SK-N-SH treated with all-trans-retinoic acid at 6 μM for 48 hours (cell line): ENCODE results near the gene CNTNAP2.

Source experiments
- ATAC-seq: fragments of 200-7000 bp; cut with Tn5 transposase; 3 replicates; pipeline ENCODE4 v1.9.1; 2020; ENCODE audit warnings: mild to moderate bottlenecking, moderate library complexity
- ARNTL ChIP-seq: fragments of 450-650 bp; formaldehyde crosslinking; IDR thresholded peaks from 2 replicates; pipeline ENCODE4 v1.5.0; 2020; ENCODE audit warnings: low read depth, mild to moderate bottlenecking, moderate library complexity, borderline replicate concordance
- BACH2 ChIP-seq: fragments of 250-450 bp; sonication (Bioruptor Pico); IDR thresholded peaks from 2 replicates; pipeline ENCODE4 v1.9.0; 2021; ENCODE audit warnings: mild to moderate bottlenecking, borderline replicate concordance
- CSDC2 ChIP-seq: fragments of 250-450 bp; sonication (Bioruptor Pico); IDR thresholded peaks from 2 replicates; pipeline ENCODE4 v1.5.0; 2020; ENCODE audit warnings: mild to moderate bottlenecking, moderate library complexity
- ESRRG ChIP-seq: fragments of 250-450 bp; sonication (Bioruptor Pico); IDR thresholded peaks from 2 replicates; pipeline ENCODE4 v1.6.1; 2021; ENCODE audit warnings: mild to moderate bottlenecking
- GLIS3 ChIP-seq: fragments of 250-450 bp; sonication (Bioruptor Pico); IDR thresholded peaks from 2 replicates; pipeline ENCODE4 v1.5.0; 2020; ENCODE audit warnings: mild to moderate bottlenecking, moderate library complexity
- ISL1 ChIP-seq: fragments of 250-450 bp; sonication (Bioruptor Pico); IDR thresholded peaks from 2 replicates; pipeline ENCODE4 v2.1.2; 2022; ENCODE audit warnings: mild to moderate bottlenecking, moderate library complexity
- OSR1 ChIP-seq: fragments of 250-450 bp; sonication (Bioruptor Pico); IDR thresholded peaks from 2 replicates; pipeline ENCODE4 v1.8.0; 2022; ENCODE audit warnings: moderate library complexity, mild to moderate bottlenecking, inconsistent platforms
- POU6F1 ChIP-seq: fragments of 250-450 bp; sonication (Bioruptor Pico); IDR thresholded peaks from 2 replicates; pipeline ENCODE4 v1.8.0; 2021; ENCODE audit warnings: low read depth, mild to moderate bottlenecking, moderate library complexity, borderline replicate concordance
- PPARA ChIP-seq: fragments of 250-450 bp; sonication (Bioruptor Pico); IDR thresholded peaks from 2 replicates; pipeline ENCODE4 v1.5.0; 2020; ENCODE audit warnings: mild to moderate bottlenecking, borderline replicate concordance
- RARB ChIP-seq: fragments of 250-450 bp; sonication (Bioruptor Pico); IDR thresholded peaks from 2 replicates; pipeline ENCODE4 v1.8.0; 2021; ENCODE audit warnings: mild to moderate bottlenecking, moderate library complexity
- SNAI2 ChIP-seq: fragments of 250-450 bp; sonication (Bioruptor Pico); IDR thresholded peaks from 2 replicates; pipeline ENCODE4 v1.5.0; 2020; ENCODE audit warnings: mild to moderate bottlenecking, moderate library complexity
- TCF4 ChIP-seq: fragments of 250-450 bp; sonication (Bioruptor Pico); IDR thresholded peaks from 2 replicates; pipeline ENCODE4 v1.8.0; 2021; ENCODE audit warnings: mild to moderate bottlenecking, moderate library complexity, borderline replicate concordance
- TOX ChIP-seq: fragments of 250-450 bp; sonication (Bioruptor Pico); IDR thresholded peaks from 2 replicates; pipeline ENCODE4 v1.8.0; 2021; ENCODE audit warnings: mild to moderate bottlenecking, moderate library complexity, borderline replicate concordance
- ZC3H10 ChIP-seq: fragments of 250-450 bp; sonication (Bioruptor Pico); IDR thresholded peaks from 2 replicates; pipeline ENCODE4 v1.5.1; 2021; ENCODE audit warnings: mild to moderate bottlenecking, moderate library complexity
- ZFP3 ChIP-seq: fragments of 250-450 bp; sonication (Bioruptor Pico); IDR thresholded peaks from 2 replicates; pipeline ENCODE4 v1.5.0; 2020; ENCODE audit warnings: mild to moderate bottlenecking, moderate library complexity
- ZFP30 ChIP-seq: fragments of 450-650 bp; formaldehyde crosslinking; IDR thresholded peaks from 2 replicates; pipeline ENCODE4 v1.5.0; 2022; ENCODE audit warnings: mild to moderate bottlenecking, moderate library complexity
- ZNF565 ChIP-seq: fragments of 450-650 bp; formaldehyde crosslinking; conservative IDR thresholded peaks from 2 replicates; pipeline ENCODE4 v1.5.0; 2020; ENCODE audit warnings: low read depth, mild to moderate bottlenecking, moderate library complexity
- ZNF70 ChIP-seq: fragments of 450-650 bp; formaldehyde crosslinking; IDR thresholded peaks from 2 replicates; pipeline ENCODE4 v1.5.0; 2020; ENCODE audit warnings: mild to moderate bottlenecking, moderate library complexity
- ZNF8 ChIP-seq: fragments of 450-650 bp; formaldehyde crosslinking; IDR thresholded peaks from 2 replicates; pipeline ENCODE4 v1.5.0; 2020; ENCODE audit warnings: mild to moderate bottlenecking, moderate library complexity
- TF ChIP-seq, protein P1 (sequence below): fragments of 250-450 bp; sonication (Bioruptor Pico); IDR thresholded peaks from 2 replicates; pipeline ENCODE4 v1.5.0; 2020; ENCODE audit warnings: mild to moderate bottlenecking, moderate library complexity
- TF ChIP-seq, protein P2 (sequence below): fragments of 250-450 bp; sonication (Bioruptor Pico); IDR thresholded peaks from 2 replicates; pipeline ENCODE4 v1.5.1; 2020; ENCODE audit warnings: low read depth, mild to moderate bottlenecking, moderate library complexity
- TF ChIP-seq, protein P3 (sequence below): fragments of 250-450 bp; sonication (Bioruptor Pico); IDR thresholded peaks from 2 replicates; pipeline ENCODE4 v1.5.1; 2021; ENCODE audit warnings: mild to moderate bottlenecking, moderate library complexity
- TF ChIP-seq, protein P4 (sequence below): fragments of 250-450 bp; sonication (Bioruptor Pico); IDR thresholded peaks from 2 replicates; pipeline ENCODE4 v1.8.0; 2020; ENCODE audit warnings: mild to moderate bottlenecking, moderate library complexity, borderline replicate concordance

The CNTNAP2 gene

GRCh38 chr7:147861058-147861716 lies 1744.6 kb downstream of the CNTNAP2 start:
- peak; percentile 72 for ATAC-seq
- TF ChIP-seq, protein P1, sequence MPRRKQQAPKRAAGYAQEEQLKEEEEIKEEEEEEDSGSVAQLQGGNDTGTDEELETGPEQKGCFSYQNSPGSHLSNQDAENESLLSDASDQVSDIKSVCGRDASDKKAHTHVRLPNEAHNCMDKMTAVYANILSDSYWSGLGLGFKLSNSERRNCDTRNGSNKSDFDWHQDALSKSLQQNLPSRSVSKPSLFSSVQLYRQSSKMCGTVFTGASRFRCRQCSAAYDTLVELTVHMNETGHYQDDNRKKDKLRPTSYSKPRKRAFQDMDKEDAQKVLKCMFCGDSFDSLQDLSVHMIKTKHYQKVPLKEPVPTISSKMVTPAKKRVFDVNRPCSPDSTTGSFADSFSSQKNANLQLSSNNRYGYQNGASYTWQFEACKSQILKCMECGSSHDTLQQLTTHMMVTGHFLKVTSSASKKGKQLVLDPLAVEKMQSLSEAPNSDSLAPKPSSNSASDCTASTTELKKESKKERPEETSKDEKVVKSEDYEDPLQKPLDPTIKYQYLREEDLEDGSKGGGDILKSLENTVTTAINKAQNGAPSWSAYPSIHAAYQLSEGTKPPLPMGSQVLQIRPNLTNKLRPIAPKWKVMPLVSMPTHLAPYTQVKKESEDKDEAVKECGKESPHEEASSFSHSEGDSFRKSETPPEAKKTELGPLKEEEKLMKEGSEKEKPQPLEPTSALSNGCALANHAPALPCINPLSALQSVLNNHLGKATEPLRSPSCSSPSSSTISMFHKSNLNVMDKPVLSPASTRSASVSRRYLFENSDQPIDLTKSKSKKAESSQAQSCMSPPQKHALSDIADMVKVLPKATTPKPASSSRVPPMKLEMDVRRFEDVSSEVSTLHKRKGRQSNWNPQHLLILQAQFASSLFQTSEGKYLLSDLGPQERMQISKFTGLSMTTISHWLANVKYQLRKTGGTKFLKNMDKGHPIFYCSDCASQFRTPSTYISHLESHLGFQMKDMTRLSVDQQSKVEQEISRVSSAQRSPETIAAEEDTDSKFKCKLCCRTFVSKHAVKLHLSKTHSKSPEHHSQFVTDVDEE: no peak
- TF ChIP-seq BACH2 (no peak), ESRRG (CRISPR knock-in tag) (no peak), ARNTL (CRISPR knock-in tag) (no peak), ZNF70 (CRISPR knock-in tag) (no peak), GLIS3 (CRISPR knock-in tag) (no peak), ZNF8 (CRISPR knock-in tag) (peak; percentile 11; the same call in 1 of the 2 replicates), ZFP3 (0 out of 2 replicates have a peak, but pooled peaks have one; percentile 21), PPARA (CRISPR knock-in tag) (no peak), RARB (no peak), SNAI2 (0 out of 2 replicates have a peak, but pooled peaks have one; percentile 23), TOX (CRISPR knock-in tag) (no peak), TCF4 (CRISPR knock-in tag) (peak; percentile 24; the same call in 1 of the 2 replicates), CSDC2 (CRISPR knock-in tag) (no peak), ZNF565 (CRISPR knock-in tag) (no peak), ZC3H10 (no peak), ZFP30 (CRISPR knock-in tag) (no peak), POU6F1 (no peak), OSR1 (CRISPR knock-in tag) (no peak), ISL1 (peak; percentile 90)
- TF ChIP-seq, protein P2, sequence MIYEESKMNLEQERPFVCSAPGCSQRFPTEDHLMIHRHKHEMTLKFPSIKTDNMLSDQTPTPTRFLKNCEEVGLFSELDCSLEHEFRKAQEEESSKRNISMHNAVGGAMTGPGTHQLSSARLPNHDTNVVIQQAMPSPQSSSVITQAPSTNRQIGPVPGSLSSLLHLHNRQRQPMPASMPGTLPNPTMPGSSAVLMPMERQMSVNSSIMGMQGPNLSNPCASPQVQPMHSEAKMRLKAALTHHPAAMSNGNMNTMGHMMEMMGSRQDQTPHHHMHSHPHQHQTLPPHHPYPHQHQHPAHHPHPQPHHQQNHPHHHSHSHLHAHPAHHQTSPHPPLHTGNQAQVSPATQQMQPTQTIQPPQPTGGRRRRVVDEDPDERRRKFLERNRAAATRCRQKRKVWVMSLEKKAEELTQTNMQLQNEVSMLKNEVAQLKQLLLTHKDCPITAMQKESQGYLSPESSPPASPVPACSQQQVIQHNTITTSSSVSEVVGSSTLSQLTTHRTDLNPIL (CRISPR knock-in tag): 0 out of 2 replicates have a peak, but pooled peaks have one; percentile 22
- TF ChIP-seq, protein P3, sequence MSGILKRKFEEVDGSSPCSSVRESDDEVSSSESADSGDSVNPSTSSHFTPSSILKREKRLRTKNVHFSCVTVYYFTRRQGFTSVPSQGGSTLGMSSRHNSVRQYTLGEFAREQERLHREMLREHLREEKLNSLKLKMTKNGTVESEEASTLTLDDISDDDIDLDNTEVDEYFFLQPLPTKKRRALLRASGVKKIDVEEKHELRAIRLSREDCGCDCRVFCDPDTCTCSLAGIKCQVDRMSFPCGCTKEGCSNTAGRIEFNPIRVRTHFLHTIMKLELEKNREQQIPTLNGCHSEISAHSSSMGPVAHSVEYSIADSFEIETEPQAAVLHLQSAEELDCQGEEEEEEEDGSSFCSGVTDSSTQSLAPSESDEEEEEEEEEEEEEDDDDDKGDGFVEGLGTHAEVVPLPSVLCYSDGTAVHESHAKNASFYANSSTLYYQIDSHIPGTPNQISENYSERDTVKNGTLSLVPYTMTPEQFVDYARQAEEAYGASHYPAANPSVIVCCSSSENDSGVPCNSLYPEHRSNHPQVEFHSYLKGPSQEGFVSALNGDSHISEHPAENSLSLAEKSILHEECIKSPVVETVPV (CRISPR knock-in tag): no peak
- TF ChIP-seq, protein P4, sequence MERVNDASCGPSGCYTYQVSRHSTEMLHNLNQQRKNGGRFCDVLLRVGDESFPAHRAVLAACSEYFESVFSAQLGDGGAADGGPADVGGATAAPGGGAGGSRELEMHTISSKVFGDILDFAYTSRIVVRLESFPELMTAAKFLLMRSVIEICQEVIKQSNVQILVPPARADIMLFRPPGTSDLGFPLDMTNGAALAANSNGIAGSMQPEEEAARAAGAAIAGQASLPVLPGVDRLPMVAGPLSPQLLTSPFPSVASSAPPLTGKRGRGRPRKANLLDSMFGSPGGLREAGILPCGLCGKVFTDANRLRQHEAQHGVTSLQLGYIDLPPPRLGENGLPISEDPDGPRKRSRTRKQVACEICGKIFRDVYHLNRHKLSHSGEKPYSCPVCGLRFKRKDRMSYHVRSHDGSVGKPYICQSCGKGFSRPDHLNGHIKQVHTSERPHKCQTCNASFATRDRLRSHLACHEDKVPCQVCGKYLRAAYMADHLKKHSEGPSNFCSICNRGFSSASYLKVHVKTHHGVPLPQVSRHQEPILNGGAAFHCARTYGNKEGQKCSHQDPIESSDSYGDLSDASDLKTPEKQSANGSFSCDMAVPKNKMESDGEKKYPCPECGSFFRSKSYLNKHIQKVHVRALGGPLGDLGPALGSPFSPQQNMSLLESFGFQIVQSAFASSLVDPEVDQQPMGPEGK (CRISPR knock-in tag): peak; percentile 53; the same call in 1 of the 2 replicates

- ATAC-seq: no peak
- TF ChIP-seq, protein P2 (CRISPR knock-in tag): no peak
- TF ChIP-seq ZNF565 (CRISPR knock-in tag) (no peak), ISL1 (peak; percentile 68)
- TF ChIP-seq, protein P4 (CRISPR knock-in tag): peak; percentile 39; the same call in 1 of the 2 replicates
These were observed 1745.3 kb downstream of the CNTNAP2 start for GRCh38 chr7:147861945-147862344.
